GM21619 (cell line): ENCODE results near the gene MAD1L1.

Source experiments
- ATAC-seq: cut with Tn5 transposase; IDR thresholded peaks from one replicate; pipeline ENCODE4 v1.9.1; 2021; ENCODE audit not compliant: unreplicated experiment

The MAD1L1 gene

GRCh38 chr7:2242541-2243429 lies 10.0 kb upstream of the MAD1L1 start:
- no peak for ATAC-seq

- peak; percentile 57 for ATAC-seq
Measured at GRCh38 chr7:2241580-2242540, 9.1 kb upstream of the MAD1L1 start, which contains the start of the genes MRM2 and NUDT1. MRM2 (minus strand) TSS chr7:2242205; CDS start chr7:2242169, 36 bp downstream. NUDT1 (plus strand) TSS chr7:2242226; CDS start chr7:2244575, 2,349 bp downstream.

GRCh38 chr7:2239242-2239641 lies 6.5 kb upstream of the MAD1L1 start:
- no peak for ATAC-seq

- ATAC-seq, result peak; percentile 56
Measured at GRCh38 chr7:2237109-2237602, 4.4 kb upstream of the MAD1L1 start.

GRCh38 chr7:2233926-2234325 lies 1.2 kb upstream of the MAD1L1 start:
- no peak for ATAC-seq

- peak; percentile 32 for ATAC-seq
Measured at GRCh38 chr7:2231992-2232765, 566 bp downstream of the MAD1L1 start.

GRCh38 chr7:2230882-2231281 lies 1.9 kb downstream of the MAD1L1 start:
- ATAC-seq, result no peak

GRCh38 chr7:2230226-2230625 lies 2.5 kb downstream of the MAD1L1 start:
- no peak for ATAC-seq

- no peak for ATAC-seq
Measured at GRCh38 chr7:2229467-2229866, 3.3 kb downstream of the MAD1L1 start.

GRCh38 chr7:2228921-2229320 lies 3.8 kb downstream of the MAD1L1 start:
- no peak for ATAC-seq

- ATAC-seq, result no peak
Measured at GRCh38 chr7:2227699-2228098, 5.0 kb downstream of the MAD1L1 start.

GRCh38 chr7:2225830-2226229 lies 6.9 kb downstream of the MAD1L1 start:
- ATAC-seq, result no peak

- ATAC-seq, result no peak
Measured at GRCh38 chr7:2225336-2225735, 7.4 kb downstream of the MAD1L1 start.

GRCh38 chr7:2224934-2225333 lies 7.8 kb downstream of the MAD1L1 start:
- ATAC-seq, result no peak

GRCh38 chr7:2224491-2224928 lies 8.2 kb downstream of the MAD1L1 start:
- ATAC-seq, result no peak

GRCh38 chr7:2223321-2223720 lies 9.4 kb downstream of the MAD1L1 start:
- ATAC-seq, result no peak

GRCh38 chr7:2222516-2222915 lies 10.2 kb downstream of the MAD1L1 start:
- no peak for ATAC-seq

- ATAC-seq, result no peak
Measured at GRCh38 chr7:2220954-2221353, 11.8 kb downstream of the MAD1L1 start.

- no peak for ATAC-seq
Measured at GRCh38 chr7:2220506-2220905, 12.2 kb downstream of the MAD1L1 start.

GRCh38 chr7:2220030-2220429 lies 12.7 kb downstream of the MAD1L1 start:
- ATAC-seq, result no peak
